ENCODE data around the gene SAMMSON.

GRCh38 chr3:70086336-70086735 lies 86.8 kb downstream of the SAMMSON start:
- TF ChIP-seq, protein P1, sequence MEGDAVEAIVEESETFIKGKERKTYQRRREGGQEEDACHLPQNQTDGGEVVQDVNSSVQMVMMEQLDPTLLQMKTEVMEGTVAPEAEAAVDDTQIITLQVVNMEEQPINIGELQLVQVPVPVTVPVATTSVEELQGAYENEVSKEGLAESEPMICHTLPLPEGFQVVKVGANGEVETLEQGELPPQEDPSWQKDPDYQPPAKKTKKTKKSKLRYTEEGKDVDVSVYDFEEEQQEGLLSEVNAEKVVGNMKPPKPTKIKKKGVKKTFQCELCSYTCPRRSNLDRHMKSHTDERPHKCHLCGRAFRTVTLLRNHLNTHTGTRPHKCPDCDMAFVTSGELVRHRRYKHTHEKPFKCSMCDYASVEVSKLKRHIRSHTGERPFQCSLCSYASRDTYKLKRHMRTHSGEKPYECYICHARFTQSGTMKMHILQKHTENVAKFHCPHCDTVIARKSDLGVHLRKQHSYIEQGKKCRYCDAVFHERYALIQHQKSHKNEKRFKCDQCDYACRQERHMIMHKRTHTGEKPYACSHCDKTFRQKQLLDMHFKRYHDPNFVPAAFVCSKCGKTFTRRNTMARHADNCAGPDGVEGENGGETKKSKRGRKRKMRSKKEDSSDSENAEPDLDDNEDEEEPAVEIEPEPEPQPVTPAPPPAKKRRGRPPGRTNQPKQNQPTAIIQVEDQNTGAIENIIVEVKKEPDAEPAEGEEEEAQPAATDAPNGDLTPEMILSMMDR (conservative IDR thresholded peaks at IDR 0.05; ENCODE audit: low read depth, low read length), result no peak
- TF ChIP-seq EZH2 (IDR thresholded peaks at IDR 0.05; ENCODE audit: borderline replicate concordance, low read depth, low read length, poor library complexity, severe bottlenecking), result no peak

Measured in A673 (cell line).